HG03460 (cell line): ENCODE data around the gene POLH.
A peak's percentile ranks its signal among the peaks of the same experiment; 100 is the strongest.

ENCODE experiments used
- ATAC-seq: cut with Tn5 transposase; IDR thresholded peaks from one replicate; pipeline ENCODE4 v1.9.1; 2021; ENCODE audit not compliant: unreplicated experiment

The POLH gene

GRCh38 chr6:43604174-43604573 is 28.2 kb downstream of the POLH start:
- no peak for ATAC-seq

GRCh38 chr6:43606019-43606418 is 30.0 kb downstream of the POLH start:
- no peak for ATAC-seq

- ATAC-seq = no peak
Observed at GRCh38 chr6:43608310-43608763, 32.4 kb downstream of the POLH start.

GRCh38 chr6:43608807-43609206 is 32.8 kb downstream of the POLH start:
- no peak for ATAC-seq

- no peak for ATAC-seq
Observed at GRCh38 chr6:43609402-43609801, 33.4 kb downstream of the POLH start.

- no peak for ATAC-seq
Observed at GRCh38 chr6:43610431-43610830, 34.4 kb downstream of the POLH start.

- ATAC-seq = no peak
Observed at GRCh38 chr6:43613721-43614395, 37.9 kb downstream of the POLH start.

- ATAC-seq = no peak
Observed at GRCh38 chr6:43614396-43614730, 38.4 kb downstream of the POLH start.

GRCh38 chr6:43616725-43617472 is 40.9 kb downstream of the POLH start:
- ATAC-seq = no peak

- ATAC-seq = no peak
Observed at GRCh38 chr6:43621078-43621835, 45.3 kb downstream of the POLH start.

- ATAC-seq = no peak
Observed at GRCh38 chr6:43621836-43622180, 45.8 kb downstream of the POLH start.

GRCh38 chr6:43622541-43622940 is 46.6 kb downstream of the POLH start:
- ATAC-seq = no peak

GRCh38 chr6:43623880-43624785 is 48.1 kb downstream of the POLH start:
- no peak for ATAC-seq

GRCh38 chr6:43624786-43625288 is 48.9 kb downstream of the POLH start:
- no peak for ATAC-seq

- no peak for ATAC-seq
Observed at GRCh38 chr6:43625393-43625992, 49.5 kb downstream of the POLH start.

- no peak for ATAC-seq
Observed at GRCh38 chr6:43627008-43627825, 51.2 kb downstream of the POLH start.

GRCh38 chr6:43628393-43629103 is 52.6 kb downstream of the POLH start:
- peak; percentile 26 for ATAC-seq

GRCh38 chr6:43629104-43629504 is 53.1 kb downstream of the POLH start, which contains the start of gene GTPBP2:
Gene GTPBP2 (minus strand): TSS chr6:43629264. CDS start chr6:43629162, 102 bp downstream.
- peak; percentile 78 for ATAC-seq
